Hepatocyte (in vitro differentiated cells): ENCODE data around the gene TXN2. TPM values are rescaled to one million over a fixed set of nuclear protein-coding genes. Genes with fewer than 3 reads are reported as not detected.

ENCODE experiments used
- DNase-seq: peaks from one replicate; pipeline ENCODE4 v3.0.0-alpha.2; 2016; ENCODE audit warnings: low spot score
- H2AFZ ChIP-seq: fragments of 200-600 bp; sonication (generic); 2 replicates; pipeline ENCODE4 v1.6.0; 2016; ENCODE audit warnings: antibody characterized with exemption, mild to moderate bottlenecking
- H3K27ac ChIP-seq: fragments of 200-600 bp; sonication (generic); 2 replicates; pipeline ENCODE4 v1.5.1; 2016; ENCODE audit warnings: mild to moderate bottlenecking
- H3K27me3 ChIP-seq: fragments of 200-600 bp; sonication (generic); 2 replicates; pipeline ENCODE4 v1.6.1; 2016
- H3K36me3 ChIP-seq: fragments of 200-600 bp; sonication (generic); replicated peaks from 2 replicates; pipeline ENCODE4 v1.5.1; 2016; ENCODE audit warnings: low read depth; ENCODE audit not compliant: insufficient read depth
- H3K4me1 ChIP-seq: fragments of 200-600 bp; sonication (generic); 2 replicates; pipeline ENCODE4 v1.5.1; 2016; ENCODE audit warnings: mild to moderate bottlenecking, moderate library complexity; ENCODE audit not compliant: insufficient read depth
- H3K4me2 ChIP-seq: fragments of 200-600 bp; sonication (generic); 2 replicates; pipeline ENCODE4 v1.6.0; 2016
- H3K4me3 ChIP-seq: fragments of 200-600 bp; sonication (generic); 2 replicates; pipeline ENCODE4 v1.5.1; 2016; ENCODE audit warnings: mild to moderate bottlenecking
- H3K79me2 ChIP-seq: fragments of 200-600 bp; sonication (generic); 2 replicates; pipeline ENCODE4 v1.6.0; 2017; ENCODE audit warnings: mild to moderate bottlenecking
- H3K9me2 ChIP-seq: fragments of 200-600 bp; sonication (generic); replicated peaks from 2 replicates; pipeline ENCODE4 v1.6.0; 2017; ENCODE audit warnings: mild to moderate bottlenecking; ENCODE audit not compliant: insufficient read depth
- H3K9me3 ChIP-seq: fragments of 200-600 bp; sonication (generic); 2 replicates; pipeline ENCODE4 v1.5.1; 2016; ENCODE audit warnings: low read depth, mild to moderate bottlenecking
- H4K20me1 ChIP-seq: fragments of 200-600 bp; sonication (generic); 2 replicates; pipeline ENCODE4 v1.6.0; 2016; ENCODE audit warnings: mild to moderate bottlenecking; ENCODE audit not compliant: insufficient read depth, poor library complexity, severe bottlenecking
- CTCF ChIP-seq: fragments of 200-600 bp; sonication (generic); IDR thresholded peaks from 2 replicates; pipeline ENCODE4 v1.5.1; 2016; ENCODE audit warnings: antibody characterized with exemption, mild to moderate bottlenecking; ENCODE audit not compliant: poor library complexity
- EZH2 ChIP-seq: fragments of 200-600 bp; sonication (generic); IDR thresholded peaks from 2 replicates; pipeline ENCODE4 v1.6.1; 2016; ENCODE audit warnings: antibody characterized with exemption, mild to moderate bottlenecking, borderline replicate concordance
- EZH2phosphoT487 ChIP-seq: fragments of 200-600 bp; sonication (generic); IDR thresholded peaks from one replicate; pipeline ENCODE4 v1.6.1; 2018; ENCODE audit warnings: antibody characterized with exemption, mild to moderate bottlenecking, low read depth, moderate library complexity; ENCODE audit not compliant: unreplicated experiment, severe bottlenecking
- WGBS: methylation state at CpG from one replicate; pipeline ENCODE4 v1.1.6; 2016; ENCODE audit warnings: low lambda C conversion rate; ENCODE audit errors: missing lambda C conversion rate; 5-methylcytosine and 5-hydroxymethylcytosine counted together
- polyA plus RNA-seq: library from polyadenylated mRNA; unstranded; fragments of >200 nt; fragmentation: Nextera tagmentation; extraction: Ambion mirVana; gene quantifications from 2 replicates; pipeline ENCODE4 v1.2.1, GENCODE V29; 2016
- total RNA-seq: library from RNA; depleted of rRNA; stranded (reverse); fragments of >200 nt; gene quantifications from 2 replicates; pipeline ENCODE4 v1.2.3, GENCODE V29; 2014

The TXN2 gene
- total and polyA plus RNA-seq, 2 experiments from 2014 or later = 42.6 to 129 TPM

- WGBS = 89% methylated on average over 16 of the region's 17 CpGs
- peaks cover 17% of the 10 kb centered on the region for H3K4me1 ChIP-seq
Observed at GRCh38 chr22:36463783-36464184, 17.7 kb downstream of the TXN2 start.

GRCh38 chr22:36461665-36462649 is 19.5 kb downstream of the TXN2 start:
- Histone ChIP-seq H3K9me3 (no peaks in the 10 kb centered on the region), H4K20me1 (no peaks in the 10 kb centered on the region), H3K4me2 (no peak overlapping the region), H3K79me2 (no peaks in the 10 kb centered on the region), H3K4me1 (peaks cover 13% of the 10 kb centered on the region), H2AFZ (no peak overlapping the region), H3K27me3 (no peaks in the 10 kb centered on the region), H3K27ac (peak overlapping the region; percentile 90), H3K9me2 (no peaks in the 10 kb centered on the region), H3K4me3 (no peak overlapping the region), H3K36me3 (no peaks in the 10 kb centered on the region)
- 66% methylated on average over 16 of the region's 16 CpGs for WGBS
- no peak for TF ChIP-seq EZH2
- TF ChIP-seq EZH2phosphoT487 = no peak
- no peak for TF ChIP-seq CTCF
- DNase-seq = peak; percentile 83

More at GRCh38 chr22:36463783-36464184, 17.7 kb downstream of the TXN2 start:
- H3K27me3 ChIP-seq = no peaks in the 10 kb centered on the region
- TF ChIP-seq EZH2 = no peak
- TF ChIP-seq EZH2phosphoT487 = no peak
- no peak for TF ChIP-seq CTCF
- no peak overlapping the region for H3K4me2 ChIP-seq
- H3K9me2 ChIP-seq = no peaks in the 10 kb centered on the region
- no peak overlapping the region for H3K4me3 ChIP-seq
- H3K9me3 ChIP-seq = no peaks in the 10 kb centered on the region
- no peaks in the 10 kb centered on the region for H3K36me3 ChIP-seq
- H3K27ac ChIP-seq = no peak overlapping the region
- no peaks in the 10 kb centered on the region for H4K20me1 ChIP-seq
- no peaks in the 10 kb centered on the region for H3K79me2 ChIP-seq
- no peak overlapping the region for H2AFZ ChIP-seq
- DNase-seq = no peak

- H3K4me2 ChIP-seq = no peak overlapping the region
- H3K4me1 ChIP-seq = peaks cover 12% of the 10 kb centered on the region
- H3K79me2 ChIP-seq = no peaks in the 10 kb centered on the region
- H2AFZ ChIP-seq = no peak overlapping the region
- WGBS = 92% methylated on average over 8 of the region's 8 CpGs
- DNase-seq = no peak
- no peaks in the 10 kb centered on the region for H3K9me2 ChIP-seq
- H3K4me3 ChIP-seq = no peak overlapping the region
- no peaks in the 10 kb centered on the region for H3K36me3 ChIP-seq
- TF ChIP-seq EZH2phosphoT487 (no peak), EZH2 (no peak), CTCF (no peak)
- H3K9me3 ChIP-seq = no peaks in the 10 kb centered on the region
- H4K20me1 ChIP-seq = no peaks in the 10 kb centered on the region
- H3K27ac ChIP-seq = peak overlapping the region; percentile 90
- H3K27me3 ChIP-seq = no peaks in the 10 kb centered on the region
Observed at GRCh38 chr22:36460202-36460601, 21.2 kb downstream of the TXN2 start.
